HCT116 (cell line): ENCODE measurements around the gene MLX. TPM values are rescaled to one million over a fixed set of nuclear protein-coding genes. Genes with fewer than 3 reads are reported as not detected.
A peak's percentile ranks its signal among the peaks of the same experiment; 100 is the strongest.

Source experiments
- ATAC-seq: fragments of 200-7000 bp; cut with Tn5 transposase; 2 replicates; pipeline ENCODE4 v1.9.1; 2020; ENCODE audit warnings: mild to moderate bottlenecking, moderate library complexity
- BruUV-seq: library from RNA; stranded (reverse); fragments of 400-500 nt; replicated peaks from 2 replicates; lab custom pipeline; 2021; lab: Mats Ljungman, UMichigan
- CTCF ChIA-PET: fragments of 300-600 bp; sonication (Branson Sonifier 250); formaldehyde crosslinking; loops from one replicate; lab custom pipeline; 2021; ENCODE audit warnings: antibody characterized with exemption; lab: Charles Lee
- POLR2A ChIA-PET: fragments of 300-600, 350-600 bp; sonication (Branson Sonifier 250); formaldehyde crosslinking; loops from one replicate; lab custom pipeline; 2021; ENCODE audit warnings: antibody characterized with exemption; lab: Charles Lee
- RAD21 ChIA-PET, 2 experiments: fragments of 300-600 bp; sonication (Branson Sonifier 250); formaldehyde crosslinking; loops; one replicate each; lab custom pipeline; 2023; ENCODE audit warnings: low total read pairs in 2 of 2; ENCODE audit not compliant: uncharacterized antibody in 2 of 2, unreplicated experiment in 2 of 2, low non-redundant PET in 1 of 2; lab: Charles Lee
- DNase-seq: peaks from one replicate; pipeline ENCODE4 v3.0.0-alpha.2; 2010; ENCODE audit warnings: low read depth, low spot score
- H2AFZ ChIP-seq: fragments of 200-600 bp; shearing (Covaris generic), sonication (generic); 2 replicates; pipeline ENCODE4 v1.6.1; 2017; ENCODE audit warnings: low read depth, mixed run types, mixed read lengths, antibody characterized with exemption, low read length; ENCODE audit not compliant: poor library complexity, severe bottlenecking
- H3K27ac ChIP-seq: 2 replicates; pipeline ENCODE4 v1.5.1; 2012; ENCODE audit warnings: low read depth, low read length
- H3K27me3 ChIP-seq: fragments of 200-600 bp; sonication (generic); 2 replicates; pipeline ENCODE4 v1.6.1; 2016; ENCODE audit warnings: mixed run types, low read length, mixed read lengths; ENCODE audit not compliant: insufficient read depth
- H3K36me3 ChIP-seq, 2 experiments: fragments of 200-500 bp in 1 of 2; fragments of 200-600 bp in 1 of 2; sonication (Bioruptor generic) in 1 of 2; sonication (generic) in 1 of 2; 2 replicates each; pipeline versions ENCODE4 v1.5.1 to v1.6.1; 2014 to 2016; ENCODE audit warnings: low read length in 2 of 2, inconsistent platforms in 1 of 2, mixed read lengths in 1 of 2, mixed run types in 1 of 2; ENCODE audit not compliant: insufficient read depth in 2 of 2, control insufficient read depth in 1 of 2
- H3K4me1 ChIP-seq, 2 experiments: fragments of 200-600 bp in 1 of 2; sonication (generic) in 1 of 2; 2 replicates each; pipeline versions ENCODE4 v1.5.1 to v1.6.1; 2012 to 2017; ENCODE audit warnings: low read length in 2 of 2, inconsistent platforms in 1 of 2, mild to moderate bottlenecking in 1 of 2, mixed read lengths in 1 of 2, mixed run types in 1 of 2, moderate library complexity in 1 of 2; ENCODE audit not compliant: insufficient read depth in 2 of 2, control insufficient read depth in 1 of 2
- H3K4me2 ChIP-seq: fragments of 200-600 bp; sonication (generic); 2 replicates; pipeline ENCODE4 v1.6.1; 2017; ENCODE audit warnings: mixed run types, low read length, mixed read lengths
- H3K4me3 ChIP-seq, 2 experiments: fragments of 200-600 bp in 1 of 2; sonication (generic) in 1 of 2; replicated peaks in 1 of 2; 2 replicates each; pipeline ENCODE4 v1.5.1; 2011 to 2016; ENCODE audit warnings: low read length in 2 of 2, control low read depth in 1 of 2, low read depth in 1 of 2, mild to moderate bottlenecking in 1 of 2, mixed read lengths in 1 of 2, mixed run types in 1 of 2
- H3K79me2 ChIP-seq: fragments of 200-600 bp; sonication (generic); 2 replicates; pipeline ENCODE4 v1.6.1; 2017; ENCODE audit warnings: mild to moderate bottlenecking, mixed run types, low read length, moderate library complexity, mixed read lengths; ENCODE audit not compliant: insufficient read depth
- H3K9ac ChIP-seq: fragments of 200-600 bp; sonication (generic); 2 replicates; pipeline ENCODE4 v1.6.1; 2016; ENCODE audit warnings: low read length, mixed read lengths
- H3K9me2 ChIP-seq: fragments of 200-600 bp; sonication (generic), shearing (Covaris generic); 2 replicates; pipeline ENCODE4 v1.6.1; 2017; ENCODE audit warnings: mixed run types, mild to moderate bottlenecking, moderate library complexity; ENCODE audit not compliant: insufficient read depth
- H3K9me3 ChIP-seq, 2 experiments: fragments of 200-500 bp in 1 of 2; fragments of 200-600 bp in 1 of 2; sonication (Bioruptor generic) in 1 of 2; sonication (generic) in 1 of 2; 2 replicates each; pipeline ENCODE4 v1.6.1; 2014 to 2017; ENCODE audit warnings: low read length in 2 of 2, mixed read lengths in 2 of 2, inconsistent platforms in 1 of 2, low read depth in 1 of 2, mild to moderate bottlenecking in 1 of 2, mixed run types in 1 of 2, moderate library complexity in 1 of 2; ENCODE audit not compliant: control insufficient read depth in 1 of 2, insufficient read depth in 1 of 2
- H4K20me1 ChIP-seq: fragments of 200-600 bp; sonication (generic), shearing (Covaris generic); 2 replicates; pipeline ENCODE4 v1.6.1; 2017; ENCODE audit warnings: mixed run types, mild to moderate bottlenecking, moderate library complexity; ENCODE audit not compliant: insufficient read depth
- EGR1 ChIP-seq: IDR thresholded peaks from 2 replicates; pipeline ENCODE4 v1.6.1; 2012; ENCODE audit warnings: low read depth
- POLR2A ChIP-seq: IDR thresholded peaks from 2 replicates; pipeline ENCODE4 v1.7.0; 2011; ENCODE audit warnings: borderline replicate concordance; ENCODE audit not compliant: insufficient read depth, insufficient read length; ENCODE audit errors: extremely low read depth
- POLR2AphosphoS5 ChIP-seq: IDR thresholded peaks from 2 replicates; pipeline ENCODE4 v1.6.1; 2011; ENCODE audit warnings: mild to moderate bottlenecking, low read depth, low read length, moderate library complexity
- SIN3A ChIP-seq: IDR thresholded peaks from 2 replicates; pipeline ENCODE4 v1.6.1; 2012; ENCODE audit warnings: low read depth
- SP1 ChIP-seq: IDR thresholded peaks from 2 replicates; pipeline ENCODE4 v1.6.1; 2012; ENCODE audit warnings: low read depth
- SRF ChIP-seq: IDR thresholded peaks from 2 replicates; pipeline ENCODE4 v1.6.1; 2012; ENCODE audit warnings: low read depth
- YY1 ChIP-seq: IDR thresholded peaks from 2 replicates; pipeline ENCODE4 v1.6.1; 2011; ENCODE audit warnings: low read length, low read depth, moderate library complexity, mild to moderate bottlenecking; ENCODE audit not compliant: insufficient replicate concordance; ENCODE audit errors: extremely low read depth
- intact Hi-C: fragments of 100-400 bp; cut with micrococcal nuclease; formaldehyde crosslinking; loops from 2 replicates; pipeline ENCODE4 v1.10.0; 2022
- total RNA-seq: library from RNA; stranded (reverse); gene quantifications from one replicate; pipeline ENCODE4 v1.2.1, GENCODE V29; 2021; ENCODE audit not compliant: unreplicated experiment

Gene MLX
- total RNA-seq, 1 experiment from 2014 or later: 47.9 TPM

DNA sequence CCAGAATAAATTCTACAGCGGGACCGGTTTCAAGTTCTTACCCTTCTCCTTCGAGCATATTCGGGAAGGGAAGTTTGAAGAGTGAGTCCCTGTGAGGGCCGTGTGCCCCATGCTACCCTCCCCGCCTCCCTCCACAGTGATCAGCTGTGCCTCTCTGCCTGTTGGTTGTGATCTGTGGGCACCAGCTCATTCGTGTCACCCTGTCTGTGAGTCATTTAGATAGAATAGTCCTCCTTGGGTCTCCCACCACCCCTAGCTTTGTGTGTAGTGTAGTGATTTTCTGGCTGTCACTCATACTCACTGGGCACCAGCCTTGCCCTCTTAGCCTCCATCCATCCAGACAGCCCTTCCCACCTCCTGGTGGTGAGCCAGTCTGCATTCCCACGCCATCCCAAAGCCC is 45.9 kb upstream of the MLX start:
- Histone ChIP-seq H2AFZ (no peak overlapping the region), H3K36me3 (peaks cover 3 to 5% of the 10 kb centered on the region in 2 experiments; a peak in 2 of 4 replicates), H3K4me1 (peaks cover 46 to 74% of the 10 kb centered on the region in 2 experiments), H3K4me2 (peak overlapping the region; percentile 78), H3K27me3 (no peaks in the 10 kb centered on the region), H4K20me1 (no peaks in the 10 kb centered on the region), H3K79me2 (no peaks in the 10 kb centered on the region), H3K27ac (peak overlapping the region; percentile 93), H3K9me3 (no peaks in the 10 kb centered on the region), H3K9me2 (no peaks in the 10 kb centered on the region), H3K9ac (peak overlapping the region; percentile 63), H3K4me3 (peak overlapping the region in 1 of 2 experiments; percentile 35; a peak in 1 of 4 replicates)
- TF ChIP-seq SP1 (no peak), SRF (no peak), POLR2AphosphoS5 (no peak), YY1 (no peak), POLR2A (no peak)
- BruUV-seq: no TSS peak
- POLR2A ChIA-PET: interaction anchor here (1.1 to 4.6 kb wide), 3 partner anchors 9 to 111 kb away, joined by 3 to 28 read pairs (median 11); partner anchors contain the start of gene CAVIN1
- RAD21 ChIA-PET: interaction anchor here in 1 of 2 experiments (1.1 kb wide), 1 partner anchor 111 kb away, joined by 3 read pairs; no protein-coding TSS in a partner anchor
- CTCF ChIA-PET: interaction anchor here (1.3 to 2.3 kb wide), 2 partner anchors 115 to 199 kb away, joined by 3 to 8 read pairs; no protein-coding TSS in a partner anchor
- DNase-seq (no peak), ATAC-seq (no peak)
- intact Hi-C loops: loop anchor here (10.0 kb wide), 1 partner anchor 496 kb away; the partner anchor contains the start of gene NKIRAS2

DNA sequence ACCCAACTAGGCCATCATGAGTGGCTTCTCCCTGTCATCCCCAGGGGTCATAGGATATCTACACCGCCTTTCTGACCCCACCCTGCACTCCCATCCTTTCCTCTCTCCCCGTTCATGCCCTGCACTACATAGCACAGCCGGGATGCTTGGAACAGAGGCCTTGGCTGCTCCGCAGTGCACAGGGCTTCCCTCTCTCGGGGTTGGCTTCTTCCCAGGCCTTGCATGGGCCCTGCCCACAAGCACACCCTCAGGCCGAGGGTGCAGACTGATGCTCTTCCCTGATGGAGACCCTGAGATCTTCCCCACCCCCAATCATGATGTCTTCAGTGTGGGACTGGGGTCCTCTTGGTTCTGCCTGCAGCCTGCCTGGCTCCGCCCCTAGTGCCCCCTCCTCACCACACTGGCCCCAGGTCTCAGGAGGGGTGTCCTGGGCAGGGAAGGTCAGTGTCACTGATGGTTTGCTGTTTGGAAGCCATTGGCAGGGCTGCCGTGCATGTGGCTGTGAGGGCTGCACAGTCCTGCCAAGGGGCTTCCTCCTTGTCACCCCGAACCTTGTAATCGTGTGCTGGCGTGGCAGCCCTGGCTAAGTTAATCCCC is 45.1 kb upstream of the MLX start:
- H3K4me1 ChIP-seq: peaks cover 47 to 78% of the 10 kb centered on the region in 2 experiments
- POLR2A ChIA-PET: interaction anchor here (1.1 to 4.6 kb wide), 2 partner anchors 9 to 98 kb away, joined by 3 to 28 read pairs; partner anchors contain the start of gene CAVIN1
- no peak for DNase-seq
- no peak for TF ChIP-seq EGR1
- TF ChIP-seq SIN3A: no peak
- TF ChIP-seq, all 23 proteins: peak for 0
- Histone ChIP-seq H3K9me3 (no peaks in the 10 kb centered on the region), H3K9ac (no peak overlapping the region), H3K27me3 (no peaks in the 10 kb centered on the region), H3K4me3 (no peak overlapping the region), H3K79me2 (no peaks in the 10 kb centered on the region), H2AFZ (no peak overlapping the region), H3K4me2 (peak overlapping the region; percentile 78; the same call in 1 of the 2 replicates), H3K27ac (peak overlapping the region; percentile 93), H3K36me3 (peaks cover 3 to 5% of the 10 kb centered on the region in 2 experiments; a peak in 2 of 4 replicates), H3K9me2 (no peaks in the 10 kb centered on the region), H4K20me1 (no peaks in the 10 kb centered on the region)
- ATAC-seq: no peak
- ChIA-PET RAD21 (no interaction called here), CTCF (no interaction called here)
- intact Hi-C loops: loop anchor here (10.0 kb wide), 1 partner anchor 497 kb away; the partner anchor contains the start of gene NKIRAS2
- BruUV-seq: no TSS peak
